BLaER1 treated with 17β-estradiol and CSF1 and Interleukin-3, amounts not matched to agents 10 nM and 100 nM (cell line): Measurements from ENCODE around the gene VAMP7.
"Not testable (repeated sequence)": the region's sequence is repeated elsewhere in the genome, so short reads cannot be mapped to it uniquely, and the experiment has no call there.

Experiments
- H3K27ac ChIP-seq, 11 experiments: shearing (Covaris generic); formaldehyde crosslinking; 2 replicates each; pipeline ENCODE4 v1.8.1; 2022
- H3K27me3 ChIP-seq, 11 experiments: shearing (Covaris generic); formaldehyde crosslinking; 2 replicates each; pipeline ENCODE4 v1.8.1; 2022
- H3K36me3 ChIP-seq, 11 experiments: shearing (Covaris generic); formaldehyde crosslinking; 2 replicates each; pipeline ENCODE4 v1.8.1; 2022
- H3K4me1 ChIP-seq, 10 experiments: shearing (Covaris generic); formaldehyde crosslinking; 2 replicates each; pipeline ENCODE4 v1.8.1; 2022
- H3K4me2 ChIP-seq, 11 experiments: shearing (Covaris generic); formaldehyde crosslinking; 2 replicates each; pipeline ENCODE4 v1.8.1; 2022
- H3K4me3 ChIP-seq, 10 experiments: shearing (Covaris generic); formaldehyde crosslinking; 2 replicates each; pipeline ENCODE4 v1.8.1; 2022
- H3K9ac ChIP-seq, 11 experiments: shearing (Covaris generic); formaldehyde crosslinking; 2 replicates each; pipeline ENCODE4 v1.8.1; 2022
- H3K9me3 ChIP-seq, 11 experiments: shearing (Covaris generic); formaldehyde crosslinking; replicated peaks in 1 of 11; 2 replicates each; pipeline ENCODE4 v1.8.1; 2022
- H4K20me1 ChIP-seq, 11 experiments: shearing (Covaris generic); formaldehyde crosslinking; 2 replicates each; pipeline ENCODE4 v1.8.1; 2022
- Cebpa-rat ChIP-seq, 11 experiments: shearing (Covaris generic); IDR thresholded peaks; 2 replicates each; pipeline ENCODE4 v1.8.1; 2022

Gene VAMP7

DNA sequence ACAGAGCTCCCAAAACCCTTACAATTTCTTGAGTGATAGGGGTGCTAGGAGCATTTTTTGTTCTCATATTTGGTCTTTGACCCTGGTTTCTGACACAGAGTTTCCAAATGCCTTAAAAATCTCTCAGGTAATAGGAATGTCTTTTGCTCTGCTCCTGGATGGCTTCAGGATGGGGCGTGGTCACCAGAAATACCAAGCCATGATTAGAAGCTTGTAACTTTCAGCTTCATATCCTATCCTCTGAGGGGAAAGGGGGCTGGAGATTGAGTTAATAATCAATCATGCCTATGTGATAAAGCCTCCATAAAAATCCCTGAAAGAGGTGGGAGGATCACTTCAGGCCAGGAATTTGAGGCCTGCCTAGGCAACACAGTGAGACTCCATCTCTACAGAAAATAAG, 81.8 kb downstream of the VAMP7 start:
- no peak overlapping the region for H3K4me2 ChIP-seq
- no peak overlapping the region for H3K27ac ChIP-seq
- no peak for TF ChIP-seq Cebpa-rat (IDR thresholded peaks at IDR 0.05)
- H3K9me3 ChIP-seq = peaks cover 16 to 31% (median 21%) of the 10 kb centered on the region in 11 experiments
- no peak overlapping the region for H3K4me3 ChIP-seq
- no peaks in the 10 kb centered on the region for H3K4me1 ChIP-seq
- no peaks in the 10 kb centered on the region for H4K20me1 ChIP-seq
- no peak overlapping the region for H3K9ac ChIP-seq
- H3K36me3 ChIP-seq = no peaks in the 10 kb centered on the region
- no peaks in the 10 kb centered on the region for H3K27me3 ChIP-seq

DNA sequence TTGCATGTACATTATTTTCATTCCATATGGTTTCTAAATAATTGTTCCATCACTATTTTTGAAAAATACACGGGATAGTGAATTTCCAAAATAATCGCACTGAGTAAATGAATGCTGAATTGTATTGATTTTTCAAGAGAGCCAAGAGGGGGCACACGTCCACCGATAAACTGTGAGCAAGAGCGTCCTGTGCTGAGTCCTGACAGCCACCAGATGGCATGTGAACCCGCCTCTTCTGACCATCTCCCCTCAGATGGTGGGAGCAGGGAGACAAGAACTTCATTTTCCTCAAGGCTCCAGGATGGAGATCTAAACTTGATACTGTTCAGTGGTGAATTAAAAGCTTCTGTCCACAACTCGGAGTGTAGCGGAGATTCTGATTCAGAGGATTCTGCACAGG, 85.7 kb downstream of the VAMP7 start:
- no peak for TF ChIP-seq Cebpa-rat (IDR thresholded peaks at IDR 0.05)
- Histone ChIP-seq H3K4me1 (no peaks in the 10 kb centered on the region), H3K9me3 (peaks cover 32 to 59% (median 43%) of the 10 kb centered on the region in 11 experiments), H3K36me3 (no peaks in the 10 kb centered on the region), H3K4me2 (no peak overlapping the region), H3K27me3 (no peaks in the 10 kb centered on the region), H4K20me1 (no peaks in the 10 kb centered on the region), H3K27ac (no peak overlapping the region), H3K4me3 (no peak overlapping the region), H3K9ac (no peak overlapping the region)

DNA sequence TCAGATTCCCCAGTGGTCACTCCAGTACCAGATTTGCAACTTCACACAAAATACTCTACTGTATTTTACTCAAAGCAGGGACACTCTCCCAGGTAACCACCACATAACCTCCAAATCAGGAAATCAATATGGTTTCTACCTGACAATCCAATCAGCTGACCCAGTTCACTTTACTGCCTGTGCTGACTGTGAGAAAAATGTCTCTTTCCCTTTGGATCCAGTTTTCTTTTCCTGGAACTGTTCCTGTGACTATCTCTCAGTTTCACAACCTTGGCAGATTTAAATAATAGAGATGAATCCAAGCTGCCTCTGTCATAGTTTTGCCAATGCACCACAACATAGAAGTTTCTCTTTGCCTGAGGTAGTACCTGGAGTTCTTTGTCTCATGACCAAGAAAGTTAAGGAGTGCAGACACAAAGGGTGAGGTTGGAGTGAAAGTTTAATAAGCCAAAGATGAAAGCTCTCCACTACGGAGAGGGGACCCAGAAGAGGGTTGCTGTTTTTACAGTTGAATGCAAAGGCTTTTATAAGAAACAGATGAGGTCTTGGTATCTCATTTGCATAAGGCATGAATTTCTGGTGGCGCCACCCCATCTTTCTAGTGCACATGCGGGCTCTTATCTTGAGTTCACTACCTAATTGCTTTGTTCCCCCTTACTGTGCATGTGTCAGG, 86.6 kb downstream of the VAMP7 start:
- Histone ChIP-seq H4K20me1 (no peaks in the 10 kb centered on the region), H3K27me3 (no peaks in the 10 kb centered on the region), H3K27ac (no peak overlapping the region), H3K9ac (no peak overlapping the region), H3K4me1 (no peaks in the 10 kb centered on the region), H3K9me3 (peaks cover 31 to 56% (median 42%) of the 10 kb centered on the region in 11 experiments), H3K4me2 (no peak overlapping the region), H3K4me3 (no peak overlapping the region), H3K36me3 (no peaks in the 10 kb centered on the region)
- no peak for TF ChIP-seq Cebpa-rat (IDR thresholded peaks at IDR 0.05)

DNA sequence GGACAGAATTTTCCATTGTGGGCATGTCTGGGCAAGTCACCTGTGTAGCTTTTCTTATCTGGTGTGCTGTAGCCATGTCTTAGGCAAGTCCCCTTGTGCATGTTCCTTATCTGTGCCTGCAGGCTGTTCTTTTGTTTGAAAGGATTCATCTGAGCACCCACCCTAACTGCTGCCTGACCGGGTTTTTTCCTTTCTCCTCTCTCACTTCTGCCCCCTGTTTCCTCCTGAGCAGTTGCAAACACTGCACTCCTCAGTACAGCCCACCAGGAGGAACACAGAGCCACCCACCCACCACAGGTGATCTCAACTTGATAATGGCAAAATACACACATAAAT, 87.1 kb downstream of the VAMP7 start:
- no peak overlapping the region for H3K4me3 ChIP-seq
- H3K4me1 ChIP-seq = no peaks in the 10 kb centered on the region
- peaks cover 26 to 51% (median 37%) of the 10 kb centered on the region in 11 experiments for H3K9me3 ChIP-seq
- H4K20me1 ChIP-seq = no peaks in the 10 kb centered on the region
- no peak overlapping the region for H3K4me2 ChIP-seq
- no peak overlapping the region for H3K27ac ChIP-seq
- H3K9ac ChIP-seq = no peak overlapping the region
- no peak for TF ChIP-seq Cebpa-rat (IDR thresholded peaks at IDR 0.05)
- no peaks in the 10 kb centered on the region for H3K36me3 ChIP-seq
- no peaks in the 10 kb centered on the region for H3K27me3 ChIP-seq

DNA sequence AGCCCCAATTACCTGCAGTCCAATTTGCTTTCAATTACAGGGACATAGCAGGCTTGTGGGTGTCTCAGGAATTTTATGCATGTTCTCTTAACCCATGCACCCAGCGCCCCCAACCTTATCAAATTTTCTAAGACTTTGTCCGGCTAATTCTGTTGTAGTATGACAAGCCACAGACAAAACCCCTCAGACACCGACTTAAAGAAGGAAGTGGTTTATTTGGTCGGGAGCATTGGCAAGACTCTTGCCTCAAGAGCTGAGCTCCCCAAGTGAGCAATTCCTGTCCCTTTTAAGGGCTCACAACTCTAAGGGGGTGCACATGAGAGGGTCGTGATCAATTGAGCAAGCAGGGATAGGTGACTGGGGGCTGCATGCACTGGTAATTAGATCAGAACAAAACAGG, 87.6 kb downstream of the VAMP7 start:
- H3K9ac ChIP-seq = no peak overlapping the region
- H3K9me3 ChIP-seq = peaks cover 21 to 46% (median 32%) of the 10 kb centered on the region in 11 experiments
- no peak overlapping the region for H3K4me3 ChIP-seq
- H3K4me2 ChIP-seq = no peak overlapping the region
- no peak for TF ChIP-seq Cebpa-rat (IDR thresholded peaks at IDR 0.05)
- no peaks in the 10 kb centered on the region for H3K4me1 ChIP-seq
- no peaks in the 10 kb centered on the region for H4K20me1 ChIP-seq
- H3K27me3 ChIP-seq = no peaks in the 10 kb centered on the region
- no peaks in the 10 kb centered on the region for H3K36me3 ChIP-seq
- H3K27ac ChIP-seq = no peak overlapping the region

DNA sequence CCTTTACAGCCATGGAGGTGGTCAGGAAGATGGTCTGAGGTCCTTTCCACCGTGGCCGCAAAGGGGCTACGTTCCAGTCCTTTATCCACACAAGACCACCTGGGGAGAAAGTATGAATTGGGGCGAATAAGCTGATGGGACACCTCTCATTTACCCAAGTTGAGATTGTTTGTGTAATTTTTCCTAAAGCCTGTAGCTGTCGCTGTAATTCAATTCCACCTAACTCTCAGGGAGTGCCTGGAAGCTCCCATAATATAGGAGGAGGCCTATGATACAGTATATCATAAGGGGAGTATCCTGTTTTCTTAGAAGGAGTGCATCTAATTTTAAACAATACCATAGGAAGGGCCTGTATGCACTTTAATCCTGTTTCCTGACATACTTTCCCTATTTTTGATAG, 90.5 kb downstream of the VAMP7 start:
- H3K4me3 ChIP-seq, H3K4me1 ChIP-seq, H3K27ac ChIP-seq, H3K27me3 ChIP-seq, H3K4me2 ChIP-seq, H3K9ac ChIP-seq, H3K36me3 ChIP-seq, H4K20me1 ChIP-seq: not testable (repeated sequence)
- H3K9me3 ChIP-seq = peaks cover 21 to 42% (median 31%) of the 10 kb centered on the region in 11 experiments

- H3K4me2 ChIP-seq, H3K4me1 ChIP-seq, H3K4me3 ChIP-seq, H4K20me1 ChIP-seq, H3K27me3 ChIP-seq, H3K9ac ChIP-seq, H3K27ac ChIP-seq, H3K36me3 ChIP-seq: not testable (repeated sequence)
- peaks cover 21 to 44% (median 31%) of the 10 kb centered on the region in 11 experiments for H3K9me3 ChIP-seq
Measured at GRCh38 chrX:155972241-155972640, 91.1 kb downstream of the VAMP7 start.

- Histone ChIP-seq H3K4me1 (no peaks in the 10 kb centered on the region), H3K9ac (no peak overlapping the region), H3K36me3 (no peaks in the 10 kb centered on the region), H3K27me3 (no peaks in the 10 kb centered on the region), H4K20me1 (no peaks in the 10 kb centered on the region), H3K27ac (no peak overlapping the region), H3K9me3 (peaks cover 18 to 35% (median 27%) of the 10 kb centered on the region in 11 experiments; a peak in 21 of 22 replicates), H3K4me3 (no peak overlapping the region), H3K4me2 (no peak overlapping the region)
- no peak for TF ChIP-seq Cebpa-rat (IDR thresholded peaks at IDR 0.05)
Measured at GRCh38 chrX:155983326-155983725, 102.2 kb downstream of the VAMP7 start.

DNA sequence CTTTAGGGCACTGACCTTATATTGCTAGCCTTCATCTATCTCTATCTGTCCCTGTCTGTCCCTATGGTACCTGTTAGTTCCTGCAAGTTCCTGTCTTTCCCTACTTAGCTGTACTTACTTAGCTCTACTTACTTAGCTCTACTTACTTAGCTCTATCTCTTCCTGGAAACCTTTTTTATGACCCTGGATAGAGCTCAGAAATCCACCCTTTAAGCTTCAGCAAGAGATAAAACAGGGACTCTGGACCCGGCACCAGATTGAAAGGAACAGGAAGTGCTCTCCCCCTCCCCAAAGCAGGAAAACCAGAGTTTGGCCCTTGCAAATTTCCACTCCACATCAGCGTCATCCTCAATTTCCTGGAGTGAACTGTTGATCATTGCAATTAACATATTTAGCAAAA, 104.1 kb downstream of the VAMP7 start:
- no peak overlapping the region for H3K4me3 ChIP-seq
- no peaks in the 10 kb centered on the region for H3K27me3 ChIP-seq
- no peaks in the 10 kb centered on the region for H4K20me1 ChIP-seq
- H3K27ac ChIP-seq = no peak overlapping the region
- H3K9ac ChIP-seq = no peak overlapping the region
- no peaks in the 10 kb centered on the region for H3K4me1 ChIP-seq
- H3K9me3 ChIP-seq = peaks cover 18 to 35% (median 27%) of the 10 kb centered on the region in 11 experiments; a peak in 21 of 22 replicates
- H3K36me3 ChIP-seq = no peaks in the 10 kb centered on the region
- no peak overlapping the region for H3K4me2 ChIP-seq
- TF ChIP-seq Cebpa-rat (IDR thresholded peaks at IDR 0.05) = no peak

DNA sequence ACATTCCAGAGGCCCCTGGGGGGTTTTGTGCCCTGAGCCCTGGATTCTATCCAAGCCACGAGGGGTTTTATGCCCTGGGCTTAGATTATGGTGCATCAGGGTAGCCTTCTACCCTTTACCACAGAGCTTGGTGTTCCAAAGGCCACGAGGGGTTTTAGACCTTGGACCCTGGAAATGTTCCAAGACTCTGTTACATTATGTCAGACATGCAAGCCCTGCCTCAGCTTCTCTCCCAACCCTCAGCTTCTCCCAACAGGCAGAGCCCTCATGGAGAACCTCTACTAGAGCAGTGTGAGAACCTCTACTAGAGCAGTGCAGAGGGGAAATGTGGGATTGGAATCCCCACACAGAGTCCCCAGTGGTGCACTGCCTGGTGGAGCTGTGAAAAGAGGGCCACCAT, 105.8 kb downstream of the VAMP7 start:
- not testable (repeated sequence) for H4K20me1 ChIP-seq, H3K4me3 ChIP-seq, H3K9ac ChIP-seq, H3K27ac ChIP-seq, H3K4me1 ChIP-seq, H3K36me3 ChIP-seq, H3K4me2 ChIP-seq, H3K27me3 ChIP-seq
- H3K9me3 ChIP-seq = peaks cover 18 to 34% (median 26%) of the 10 kb centered on the region in 11 experiments; a peak in 21 of 22 replicates
